ENCODE measurements around the gene POU6F2. TPM values are rescaled to one million over a fixed set of nuclear protein-coding genes. Genes with fewer than 3 reads are reported as not detected.

Gene POU6F2
- total RNA-seq, 4 donors from 2014 or later = not detected

GRCh38 chr7:39405581-39405980 lies 427.9 kb downstream of the POU6F2 start:
- Histone ChIP-seq H3K36me3 (no peaks in the 10 kb centered on the region), H3K4me3 (no peak overlapping the region), H3K27ac (replicated peaks in 1 of 4) (no peak overlapping the region), H3K27me3 (no peaks in the 10 kb centered on the region), H3K9me3 (no peaks in the 10 kb centered on the region), H3K4me1 (no peaks in the 10 kb centered on the region)
- DNase-seq (ENCODE audit: extremely low spot score) = no peak
- intact Hi-C loops (cut with DNase I) = no loop called here
- TF ChIP-seq POLR2A (IDR thresholded peaks at IDR 0.05; ENCODE audit: low read depth) (no peak), EP300 (IDR thresholded peaks at IDR 0.05) (no peak), POLR2AphosphoS5 (IDR thresholded peaks at IDR 0.05) (no peak)
- TF ChIP-seq, protein P1, sequence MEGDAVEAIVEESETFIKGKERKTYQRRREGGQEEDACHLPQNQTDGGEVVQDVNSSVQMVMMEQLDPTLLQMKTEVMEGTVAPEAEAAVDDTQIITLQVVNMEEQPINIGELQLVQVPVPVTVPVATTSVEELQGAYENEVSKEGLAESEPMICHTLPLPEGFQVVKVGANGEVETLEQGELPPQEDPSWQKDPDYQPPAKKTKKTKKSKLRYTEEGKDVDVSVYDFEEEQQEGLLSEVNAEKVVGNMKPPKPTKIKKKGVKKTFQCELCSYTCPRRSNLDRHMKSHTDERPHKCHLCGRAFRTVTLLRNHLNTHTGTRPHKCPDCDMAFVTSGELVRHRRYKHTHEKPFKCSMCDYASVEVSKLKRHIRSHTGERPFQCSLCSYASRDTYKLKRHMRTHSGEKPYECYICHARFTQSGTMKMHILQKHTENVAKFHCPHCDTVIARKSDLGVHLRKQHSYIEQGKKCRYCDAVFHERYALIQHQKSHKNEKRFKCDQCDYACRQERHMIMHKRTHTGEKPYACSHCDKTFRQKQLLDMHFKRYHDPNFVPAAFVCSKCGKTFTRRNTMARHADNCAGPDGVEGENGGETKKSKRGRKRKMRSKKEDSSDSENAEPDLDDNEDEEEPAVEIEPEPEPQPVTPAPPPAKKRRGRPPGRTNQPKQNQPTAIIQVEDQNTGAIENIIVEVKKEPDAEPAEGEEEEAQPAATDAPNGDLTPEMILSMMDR (IDR thresholded peaks at IDR 0.05) = no peak
- WGBS = 74% methylated on average over 3 of the region's 3 CpGs

GRCh38 chr7:39406467-39406866 lies 428.8 kb downstream of the POU6F2 start:
- no peaks in the 10 kb centered on the region for H3K36me3 ChIP-seq
- 82% methylated on average over 10 of the region's 10 CpGs for WGBS
- no peak for TF ChIP-seq POLR2AphosphoS5 (IDR thresholded peaks at IDR 0.05)
- no peak for TF ChIP-seq EP300 (IDR thresholded peaks at IDR 0.05)
- no peak for TF ChIP-seq POLR2A (IDR thresholded peaks at IDR 0.05; ENCODE audit: low read depth)
- TF ChIP-seq, protein P1 (IDR thresholded peaks at IDR 0.05) = no peak
- H3K27me3 ChIP-seq = no peaks in the 10 kb centered on the region
- H3K9me3 ChIP-seq = no peaks in the 10 kb centered on the region
- DNase-seq (ENCODE audit: extremely low spot score) = no peak
- no peaks in the 10 kb centered on the region for H3K4me1 ChIP-seq
- no peak overlapping the region for H3K27ac ChIP-seq (replicated peaks in 1 of 4)
- intact Hi-C loops (cut with DNase I) = no loop called here
- no peak overlapping the region for H3K4me3 ChIP-seq

DNA sequence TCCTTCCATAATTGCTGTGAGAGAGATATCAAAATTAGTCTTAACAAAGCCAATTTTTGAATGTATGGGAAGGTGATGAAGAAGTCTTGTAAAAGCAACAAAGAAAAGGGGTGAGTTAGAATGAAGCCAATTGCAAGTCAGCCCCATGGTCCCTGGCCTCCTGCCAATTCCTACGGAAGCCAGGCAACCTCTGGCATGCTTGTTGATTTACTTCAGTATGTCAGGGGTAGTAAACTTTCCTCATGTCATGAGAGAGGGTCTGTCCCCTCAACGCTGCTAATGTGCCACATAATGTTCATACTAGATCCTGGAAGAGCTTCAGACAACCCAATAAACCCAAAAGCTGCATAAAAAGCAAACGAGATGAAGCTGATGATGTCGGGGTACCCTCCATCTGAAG lies 429.4 kb downstream of the POU6F2 start:
- no peaks in the 10 kb centered on the region for H3K4me1 ChIP-seq
- TF ChIP-seq, protein P1 (IDR thresholded peaks at IDR 0.05) = no peak
- no peak for TF ChIP-seq EP300 (IDR thresholded peaks at IDR 0.05)
- TF ChIP-seq POLR2A (IDR thresholded peaks at IDR 0.05; ENCODE audit: low read depth) = no peak
- TF ChIP-seq POLR2AphosphoS5 (IDR thresholded peaks at IDR 0.05) = no peak
- DNase-seq (ENCODE audit: extremely low spot score) = no peak
- no peaks in the 10 kb centered on the region for H3K9me3 ChIP-seq
- H3K27me3 ChIP-seq = no peaks in the 10 kb centered on the region
- intact Hi-C loops (cut with DNase I) = no loop called here
- no peak overlapping the region for H3K4me3 ChIP-seq
- H3K27ac ChIP-seq (replicated peaks in 1 of 4) = no peak overlapping the region
- 42% methylated on average over 4 of the region's 4 CpGs for WGBS
- H3K36me3 ChIP-seq = no peaks in the 10 kb centered on the region

DNA sequence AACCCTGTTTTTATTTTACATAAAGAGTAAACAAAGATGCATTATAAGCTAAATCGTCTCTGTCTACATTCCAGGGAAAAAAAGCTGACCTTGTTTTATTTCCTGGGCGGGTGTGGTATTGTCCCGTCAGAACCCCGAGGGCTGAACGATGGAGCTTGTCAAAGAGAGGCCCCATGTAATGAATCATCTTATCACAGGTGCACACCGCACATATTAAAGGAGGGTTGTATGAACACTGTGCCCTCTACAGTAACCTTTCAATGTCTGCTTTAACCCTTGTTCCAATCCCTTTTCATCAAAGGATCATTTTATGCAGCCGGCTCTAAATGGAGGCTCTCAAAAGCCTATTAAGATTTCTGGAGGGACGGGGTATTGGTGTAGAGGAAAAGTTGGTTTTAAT lies 430.0 kb downstream of the POU6F2 start:
- 77% methylated on average over 8 of the region's 8 CpGs for WGBS
- DNase-seq (ENCODE audit: extremely low spot score) = no peak
- TF ChIP-seq POLR2A (IDR thresholded peaks at IDR 0.05; ENCODE audit: low read depth) = no peak
- TF ChIP-seq POLR2AphosphoS5 (IDR thresholded peaks at IDR 0.05) = no peak
- TF ChIP-seq, protein P1 (IDR thresholded peaks at IDR 0.05) = no peak
- TF ChIP-seq EP300 (IDR thresholded peaks at IDR 0.05) = no peak
- no peak overlapping the region for H3K27ac ChIP-seq (replicated peaks in 1 of 4)
- no peaks in the 10 kb centered on the region for H3K9me3 ChIP-seq
- no peaks in the 10 kb centered on the region for H3K36me3 ChIP-seq
- H3K27me3 ChIP-seq = no peaks in the 10 kb centered on the region
- H3K4me1 ChIP-seq = no peaks in the 10 kb centered on the region
- intact Hi-C loops (cut with DNase I) = no loop called here
- H3K4me3 ChIP-seq = no peak overlapping the region

- intact Hi-C loops (cut with DNase I) = no loop called here
- no peak overlapping the region for H3K4me3 ChIP-seq
- no peak for DNase-seq (ENCODE audit: extremely low spot score)
- WGBS = 42% methylated on average over 1 of the region's 1 CpG
- TF ChIP-seq EP300 (IDR thresholded peaks at IDR 0.05) (no peak), POLR2AphosphoS5 (IDR thresholded peaks at IDR 0.05) (no peak), POLR2A (IDR thresholded peaks at IDR 0.05; ENCODE audit: low read depth) (no peak)
- TF ChIP-seq, protein P1 (IDR thresholded peaks at IDR 0.05) = no peak
- no peaks in the 10 kb centered on the region for H3K9me3 ChIP-seq
- no peaks in the 10 kb centered on the region for H3K36me3 ChIP-seq
- peaks cover 3 to 5% (median 4%) of the 10 kb centered on the region in 4 donors for H3K4me1 ChIP-seq
- H3K27me3 ChIP-seq = no peaks in the 10 kb centered on the region
- no peak overlapping the region for H3K27ac ChIP-seq (replicated peaks in 1 of 4)
These were observed 431.2 kb downstream of the POU6F2 start for GRCh38 chr7:39408906-39409305.
